HG02852 (cell line): ENCODE results near the gene BORCS8.
A peak's percentile ranks its signal among the peaks of the same experiment; 100 is the strongest.

ENCODE experiments used
- ATAC-seq: cut with Tn5 transposase; IDR thresholded peaks from one replicate; pipeline ENCODE4 v1.9.1; 2021; ENCODE audit warnings: mild to moderate bottlenecking, moderate library complexity; ENCODE audit not compliant: unreplicated experiment

Gene BORCS8

DNA sequence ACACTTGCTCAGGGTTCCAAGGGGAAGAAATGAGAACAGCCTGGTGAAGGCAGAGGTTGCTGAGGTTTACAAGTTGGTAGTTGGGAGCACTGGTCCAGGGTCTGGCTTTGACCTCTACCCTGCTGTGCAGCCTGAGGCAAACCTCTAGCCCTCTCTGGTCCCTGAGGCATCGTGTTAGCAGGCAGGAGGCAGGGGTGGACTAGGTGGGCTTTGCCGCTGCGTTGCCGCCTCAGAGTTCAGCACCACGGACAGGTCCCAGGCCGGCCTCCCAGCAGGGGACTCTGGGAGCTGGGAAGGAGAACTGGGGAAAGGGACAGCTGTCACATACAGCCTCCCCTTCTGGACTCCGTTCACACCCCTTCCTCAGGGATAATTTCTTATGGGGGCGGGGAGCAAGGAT lies 22.9 kb upstream of the BORCS8 start:
- no peak for ATAC-seq

DNA sequence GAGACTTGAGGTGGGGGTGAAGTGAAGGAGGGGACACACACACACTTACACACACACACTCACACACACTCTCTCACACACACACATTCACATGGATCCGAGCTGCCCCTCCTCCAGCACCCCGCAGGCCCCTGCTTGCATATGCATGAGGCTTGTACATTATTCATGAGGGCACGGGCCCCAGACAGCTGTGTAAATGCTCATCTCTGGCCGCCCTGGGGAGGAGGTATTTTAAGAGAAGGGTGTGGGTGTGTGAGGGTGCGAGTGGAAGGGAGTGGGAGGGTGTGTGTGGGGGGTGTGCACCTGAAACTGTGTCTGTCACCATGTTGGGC lies 22.2 kb upstream of the BORCS8 start:
- no peak for ATAC-seq

DNA sequence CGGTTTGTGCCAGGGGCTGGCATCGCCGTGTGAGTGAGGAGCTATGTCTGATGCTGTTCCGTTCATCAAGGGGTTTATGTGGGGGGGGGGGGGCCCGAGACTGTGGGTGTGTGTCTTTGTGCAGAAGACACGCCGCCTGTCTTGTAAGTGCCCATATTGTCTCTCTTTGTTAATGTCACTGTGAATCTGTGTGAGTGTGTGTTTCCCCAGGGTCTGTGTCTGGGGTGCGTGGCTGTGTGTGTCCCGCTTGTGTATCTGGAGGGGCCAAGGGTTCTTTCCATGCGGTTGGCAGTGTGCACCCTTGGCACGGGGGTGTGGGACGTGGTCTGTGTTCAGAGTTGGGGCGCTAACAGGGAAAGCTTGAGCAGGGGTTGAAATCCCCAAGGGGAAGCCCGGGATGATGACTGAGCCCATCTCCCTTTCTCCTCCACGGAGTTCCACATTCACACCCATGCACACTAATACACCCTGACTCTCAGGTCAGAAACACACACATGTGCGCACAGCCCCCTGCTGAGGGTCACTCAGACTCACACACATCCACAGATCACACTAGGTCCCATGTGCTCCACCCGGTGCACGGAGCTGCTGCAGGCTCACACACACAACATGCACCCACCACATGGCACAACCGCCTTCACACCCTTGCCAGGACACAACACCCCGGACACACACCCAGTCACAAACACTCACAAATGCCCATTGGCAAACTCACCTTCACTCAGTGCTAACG lies 21.6 kb upstream of the BORCS8 start:
- no peak for ATAC-seq

DNA sequence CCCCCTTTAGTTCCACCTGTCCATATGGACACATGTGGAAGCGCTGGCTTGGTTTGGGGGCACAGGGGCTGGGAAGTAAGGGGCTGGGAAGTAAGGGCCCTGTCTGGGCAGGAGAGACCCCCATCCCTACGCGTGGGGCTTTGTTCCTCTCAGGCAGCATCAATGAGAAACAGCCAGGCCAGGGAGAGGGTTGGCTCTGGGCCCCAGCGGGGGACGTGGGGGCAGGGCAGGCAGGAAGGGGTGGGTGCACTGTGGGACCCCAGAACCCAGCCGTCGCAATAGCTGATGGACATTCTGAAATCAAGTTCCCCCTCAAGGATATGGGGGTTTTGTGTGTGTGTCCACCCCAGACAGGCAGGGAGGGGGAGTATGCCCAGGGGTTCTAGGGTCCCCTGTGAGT lies 21.0 kb upstream of the BORCS8 start:
- ATAC-seq = no peak

GRCh38 chr19:19211499-19212420 lies 19.8 kb upstream of the BORCS8 start, which contains the start of gene NCAN:
Gene NCAN (plus strand): TSS chr19:19211958. CDS start chr19:19216954, 4,996 bp downstream.
- no peak for ATAC-seq

DNA sequence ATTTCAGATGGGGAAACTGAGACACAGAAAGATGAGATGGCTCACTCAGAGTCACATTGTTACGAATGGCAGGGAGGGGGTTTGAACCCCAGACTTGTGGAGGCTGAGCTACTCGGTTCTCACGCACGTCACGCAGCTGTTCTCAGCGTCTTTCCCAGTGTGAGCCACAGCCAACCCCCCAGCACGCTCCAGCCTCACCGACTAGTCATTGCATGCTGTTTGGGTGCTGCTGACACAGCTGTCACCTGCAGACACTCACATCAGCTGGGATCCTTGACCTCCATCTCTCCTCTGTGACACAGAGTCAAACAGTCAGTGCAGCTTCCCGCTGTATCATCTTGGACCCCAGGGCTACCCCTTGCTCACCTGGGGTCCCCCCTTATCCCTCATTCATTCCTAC lies 17.4 kb upstream of the BORCS8 start:
- no peak for ATAC-seq

GRCh38 chr19:19207637-19208572 lies 16.0 kb upstream of the BORCS8 start:
- no peak for ATAC-seq

DNA sequence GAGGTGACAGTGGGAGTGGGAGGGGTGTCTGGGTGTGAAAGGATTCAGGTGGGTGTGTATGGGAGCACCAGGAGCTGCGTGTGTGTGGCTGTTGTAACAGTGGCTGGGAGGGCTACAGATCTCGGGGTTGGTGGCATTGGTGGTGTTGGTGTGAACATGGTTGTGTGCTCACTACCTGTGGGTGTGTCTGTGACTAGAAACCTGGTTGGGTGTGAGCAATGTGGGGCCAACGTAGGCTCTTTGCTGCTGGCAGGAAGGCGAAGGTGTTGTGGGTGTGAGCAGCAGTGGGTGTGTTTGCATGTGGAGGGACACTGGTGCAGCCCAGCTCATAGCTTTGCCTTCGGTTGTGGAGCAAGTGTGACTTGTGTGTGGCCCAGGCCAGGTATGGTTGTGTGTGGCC lies 15.0 kb upstream of the BORCS8 start:
- ATAC-seq = no peak

DNA sequence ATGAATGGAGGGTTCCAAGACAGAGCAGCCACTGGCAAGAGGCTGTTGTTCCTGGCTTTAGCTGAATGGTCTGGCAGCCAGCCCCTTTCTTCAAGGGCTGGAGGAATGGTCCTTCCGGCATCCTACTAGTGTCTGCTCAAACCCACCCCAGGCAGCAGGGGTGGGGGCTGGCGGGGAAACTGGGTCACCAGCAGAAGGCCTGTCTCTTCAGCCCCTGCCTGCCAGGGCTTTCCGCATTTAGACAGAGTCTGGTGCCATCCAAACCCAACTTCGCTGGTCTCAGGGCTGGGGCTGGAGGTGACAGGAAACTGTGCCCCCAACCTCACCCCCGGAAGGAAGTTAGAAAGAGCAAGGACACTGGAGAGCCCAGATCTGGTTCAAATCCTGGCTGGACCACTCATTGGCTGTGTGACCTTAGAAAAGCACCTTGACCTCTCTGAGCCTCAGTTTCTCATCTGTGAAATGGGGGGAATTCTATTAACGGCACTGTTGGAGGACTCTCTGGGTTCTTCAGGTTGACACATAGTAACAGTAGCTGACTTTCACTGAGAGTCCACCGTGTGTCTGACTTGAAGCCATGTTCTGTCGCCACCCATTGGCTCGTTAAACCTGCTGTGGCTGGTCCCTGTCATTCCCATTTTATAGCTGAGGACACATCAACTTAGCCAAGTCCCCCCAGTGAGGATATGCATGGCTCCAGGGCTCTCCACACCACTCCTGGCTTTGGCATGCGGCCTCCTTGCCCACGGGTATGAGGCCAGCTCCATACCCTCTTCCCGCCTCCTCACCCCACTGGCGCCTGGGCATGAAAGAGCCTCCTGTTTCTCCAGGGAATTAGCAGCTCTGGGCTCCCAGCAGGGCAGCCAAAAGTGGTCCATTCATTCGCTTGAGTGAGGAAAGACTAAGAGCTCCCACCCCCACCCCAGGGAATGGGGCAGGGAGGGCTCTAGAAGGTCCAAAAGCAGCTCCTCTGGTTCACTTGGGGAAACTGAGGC lies 13.8 kb upstream of the BORCS8 start:
- no peak for ATAC-seq

DNA sequence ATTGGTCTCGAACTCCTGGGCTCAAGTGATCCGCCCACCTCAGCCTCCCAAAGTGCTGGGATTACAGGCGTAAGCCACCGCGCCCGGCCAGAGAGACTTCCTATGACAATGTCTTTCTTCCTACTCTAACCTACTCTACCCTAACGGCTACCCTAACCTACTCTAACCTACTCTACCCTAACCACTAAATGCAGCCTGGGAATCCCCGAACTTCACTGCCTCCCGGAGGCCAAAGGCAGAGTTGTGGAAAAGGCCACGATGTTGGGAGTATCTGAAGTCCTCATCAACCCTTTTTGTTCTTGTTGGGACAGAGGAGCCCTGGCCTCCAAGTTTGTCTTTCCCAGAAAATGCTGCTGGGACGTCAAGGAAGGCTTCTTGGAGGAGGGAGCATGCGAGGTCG lies 12.2 kb upstream of the BORCS8 start:
- ATAC-seq = no peak

DNA sequence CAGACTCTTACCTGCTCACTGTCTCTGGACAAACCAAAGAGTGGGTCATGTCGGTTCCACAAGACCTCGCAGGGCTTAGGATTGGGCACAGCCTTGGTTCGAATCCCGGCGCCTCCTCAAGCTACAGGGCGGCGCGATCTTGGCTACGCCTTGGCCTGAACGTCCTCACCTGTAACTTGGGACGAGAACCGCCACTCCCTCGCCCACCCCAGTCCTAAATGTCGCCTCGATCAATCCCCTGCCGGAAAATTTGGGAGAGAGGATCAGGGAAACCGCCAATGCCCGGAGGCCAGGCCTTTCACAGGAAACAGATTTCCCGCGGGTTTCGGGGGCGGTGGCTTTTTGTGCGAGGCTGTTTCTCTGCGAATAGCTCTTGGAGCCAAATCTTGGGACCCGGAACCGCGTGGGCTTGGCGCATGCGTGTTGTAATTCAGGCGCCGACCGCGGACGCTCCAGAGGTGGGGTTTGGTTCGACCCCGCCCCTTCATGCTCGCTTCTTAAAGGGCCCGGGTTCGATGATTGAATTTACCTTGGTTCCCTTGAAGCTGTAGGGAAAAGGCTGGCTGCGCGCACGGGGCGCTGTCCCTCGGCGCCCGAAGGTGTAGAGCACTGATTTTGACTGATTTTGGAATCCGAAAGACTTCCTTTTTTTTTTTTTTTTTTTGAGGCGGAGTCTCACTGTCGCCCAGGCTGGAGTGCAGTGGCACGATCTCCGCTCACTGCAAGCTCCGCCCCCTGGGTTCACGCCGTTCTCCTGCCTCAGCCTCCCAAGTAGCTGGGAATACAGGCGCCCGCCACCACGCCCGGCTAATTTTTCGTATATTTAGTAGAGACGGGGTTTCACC lies 11.3 kb upstream of the BORCS8 start, which contains the start of gene NR2C2AP:
NR2C2AP (minus strand) TSS at position 403 of the 845 bp plus-strand sequence; CDS start at position 49, 354 bp downstream.
- ATAC-seq = peak; percentile 75

DNA sequence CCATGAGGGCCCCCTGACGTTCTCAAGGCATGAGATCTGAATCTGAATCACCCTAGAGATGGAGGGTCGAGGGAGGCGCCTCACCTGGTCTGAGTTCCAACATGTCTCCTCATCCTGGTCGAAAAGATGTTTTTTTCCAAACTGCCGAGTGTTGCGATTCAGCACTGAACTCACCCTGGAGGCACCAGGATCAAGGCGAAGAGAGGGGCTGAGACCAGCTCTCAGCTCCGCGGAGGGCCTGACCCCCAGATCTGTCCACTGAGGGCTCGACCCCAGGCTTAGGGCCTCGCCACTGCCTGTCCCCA lies 10.7 kb upstream of the BORCS8 start:
- ATAC-seq = no peak

DNA sequence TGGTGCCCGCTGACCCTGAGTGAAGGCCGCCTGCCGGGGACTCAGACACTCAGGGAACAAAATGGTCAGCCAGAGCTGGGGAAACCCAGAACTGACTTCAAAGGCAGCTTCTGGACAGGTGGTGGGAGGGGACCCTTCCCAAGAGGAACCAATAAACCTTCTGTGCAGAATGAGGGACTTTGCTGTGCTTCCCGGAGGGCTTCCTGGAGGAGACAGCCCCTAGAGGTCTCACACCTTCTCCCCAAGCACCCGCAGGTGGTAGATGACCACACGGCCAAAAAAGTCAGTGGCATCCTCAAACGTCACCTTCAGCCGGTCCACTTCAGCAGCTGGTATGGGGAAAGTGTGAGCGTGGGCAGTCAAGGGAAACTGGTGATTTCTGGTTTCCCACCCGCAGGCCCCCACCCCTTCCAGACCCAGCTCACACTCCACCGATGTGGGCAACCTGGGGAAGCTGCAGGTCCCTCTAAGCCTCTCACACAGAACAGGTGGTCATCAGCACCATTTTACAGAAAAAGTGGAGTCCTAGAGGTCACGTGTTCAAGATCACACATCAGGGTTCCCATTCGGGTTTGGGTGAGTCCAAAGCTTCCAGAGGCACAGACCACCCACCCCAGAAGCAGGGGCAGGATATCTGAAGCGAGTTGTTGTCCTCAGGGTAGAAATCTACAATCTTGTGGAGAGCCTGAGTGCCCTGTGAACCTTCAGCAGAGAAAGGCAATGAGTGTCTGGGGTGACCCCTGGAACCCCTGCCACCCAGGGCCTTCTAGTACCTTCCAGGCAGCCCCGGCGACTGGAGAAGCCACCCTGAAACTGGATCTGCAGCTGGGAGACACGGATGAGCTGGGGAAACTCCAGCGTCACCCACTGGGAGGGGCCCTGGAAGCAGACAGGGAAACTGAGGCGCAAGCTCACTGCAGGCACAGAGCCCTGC lies 10.0 kb upstream of the BORCS8 start:
- no peak for ATAC-seq

GRCh38 chr19:19193926-19194325 lies 2.0 kb upstream of the BORCS8 start:
- no peak for ATAC-seq

GRCh38 chr19:19192910-19193423 lies 1.0 kb upstream of the BORCS8 start:
- no peak for ATAC-seq

DNA sequence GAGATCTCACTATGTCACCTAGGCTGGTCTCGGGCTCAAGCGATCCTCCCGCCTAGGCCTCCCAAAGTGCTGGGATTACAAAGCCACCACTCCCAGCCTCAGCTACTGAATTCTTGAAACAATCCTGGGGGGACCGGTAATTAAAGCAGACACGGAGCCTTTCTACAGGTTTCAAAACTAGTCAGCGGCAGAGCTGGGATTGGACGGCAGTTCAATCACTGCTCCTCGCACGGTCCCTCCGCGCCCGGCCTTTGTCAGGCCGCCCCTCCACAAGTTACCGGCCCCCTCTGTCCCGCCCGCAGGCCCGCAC lies 229 bp downstream of the BORCS8 start:
- ATAC-seq = peak; percentile 5

DNA sequence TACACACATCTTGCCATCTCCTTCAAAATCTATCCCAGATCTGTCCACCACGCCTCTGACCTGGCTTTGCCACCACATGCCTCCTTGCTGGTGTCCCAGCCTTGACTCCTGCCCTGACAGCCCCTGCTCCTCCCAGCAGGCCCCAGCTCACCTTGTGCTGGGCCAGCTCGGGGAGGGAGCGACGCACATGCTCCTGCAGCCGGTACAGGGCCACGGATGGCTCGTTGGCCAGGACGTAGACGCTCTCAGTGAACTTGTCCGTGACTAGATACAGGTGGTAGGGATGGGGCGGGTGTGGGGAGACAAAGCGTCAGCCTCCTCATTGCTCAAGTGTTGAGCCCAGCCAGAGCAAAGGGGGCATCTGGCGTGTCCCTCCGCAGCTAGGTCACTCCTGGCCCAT lies 5.2 kb downstream of the BORCS8 start:
- no peak for ATAC-seq
